Esophagus muscularis mucosa (tissue), 4 donors: Measurements from ENCODE around the gene SRGN.

Source experiments
- EP300 ChIP-seq: sonication (generic); formaldehyde crosslinking; IDR thresholded peaks from one replicate; pipeline ENCODE4 v1.6.1; 2017; ENCODE audit warnings: antibody characterized with exemption
- POLR2A ChIP-seq: fragments of 450-650 bp; IDR thresholded peaks from one replicate; pipeline ENCODE4 v1.6.1; 2017; ENCODE audit warnings: antibody characterized with exemption, moderate library complexity, mild to moderate bottlenecking, low read depth
- TF ChIP-seq, protein P1 (sequence below), 3 experiments: fragments of 200-600 bp in 2 of 3; fragments of 450-650 bp in 1 of 3; sonication (generic) in 2 of 3; IDR thresholded peaks; one replicate each; pipeline ENCODE4 v1.5.1; 2017 to 2019; ENCODE audit warnings: antibody characterized with exemption in 3 of 3, mild to moderate bottlenecking in 2 of 3, moderate library complexity in 1 of 3

DNA sequence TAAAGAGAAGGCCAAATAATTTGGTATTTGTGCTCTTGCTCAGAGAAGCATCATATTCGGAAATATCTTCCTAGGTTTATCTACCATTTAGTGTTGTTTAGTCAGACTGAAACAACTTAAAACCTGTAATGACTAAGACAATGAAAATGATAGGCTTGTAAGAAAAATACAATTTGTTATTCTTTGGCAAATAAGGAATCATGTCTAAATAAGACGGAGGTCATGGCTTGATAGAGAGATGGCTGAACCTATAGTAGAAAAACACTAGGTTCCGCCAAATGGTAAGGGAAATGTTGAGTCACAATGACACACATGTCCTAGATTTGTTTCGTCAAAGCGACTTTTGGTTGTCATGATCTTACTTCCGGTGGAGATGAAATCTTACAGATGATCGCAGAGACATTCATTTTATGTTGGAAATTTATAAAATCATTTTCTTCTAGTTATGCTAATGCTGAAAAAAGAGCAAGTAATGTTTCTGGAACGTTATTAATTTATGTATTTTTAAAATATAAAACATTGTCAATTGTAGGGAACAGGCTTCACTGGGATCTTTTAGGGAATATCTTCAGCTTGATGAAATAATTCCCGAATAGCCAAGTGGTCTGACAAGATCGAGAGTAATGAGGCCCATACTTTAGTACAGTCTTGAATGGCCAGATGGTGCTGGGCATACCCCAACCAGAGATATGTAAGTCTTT, 1.0 kb downstream of the SRGN start:
- TF ChIP-seq, protein P1, sequence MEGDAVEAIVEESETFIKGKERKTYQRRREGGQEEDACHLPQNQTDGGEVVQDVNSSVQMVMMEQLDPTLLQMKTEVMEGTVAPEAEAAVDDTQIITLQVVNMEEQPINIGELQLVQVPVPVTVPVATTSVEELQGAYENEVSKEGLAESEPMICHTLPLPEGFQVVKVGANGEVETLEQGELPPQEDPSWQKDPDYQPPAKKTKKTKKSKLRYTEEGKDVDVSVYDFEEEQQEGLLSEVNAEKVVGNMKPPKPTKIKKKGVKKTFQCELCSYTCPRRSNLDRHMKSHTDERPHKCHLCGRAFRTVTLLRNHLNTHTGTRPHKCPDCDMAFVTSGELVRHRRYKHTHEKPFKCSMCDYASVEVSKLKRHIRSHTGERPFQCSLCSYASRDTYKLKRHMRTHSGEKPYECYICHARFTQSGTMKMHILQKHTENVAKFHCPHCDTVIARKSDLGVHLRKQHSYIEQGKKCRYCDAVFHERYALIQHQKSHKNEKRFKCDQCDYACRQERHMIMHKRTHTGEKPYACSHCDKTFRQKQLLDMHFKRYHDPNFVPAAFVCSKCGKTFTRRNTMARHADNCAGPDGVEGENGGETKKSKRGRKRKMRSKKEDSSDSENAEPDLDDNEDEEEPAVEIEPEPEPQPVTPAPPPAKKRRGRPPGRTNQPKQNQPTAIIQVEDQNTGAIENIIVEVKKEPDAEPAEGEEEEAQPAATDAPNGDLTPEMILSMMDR (IDR thresholded peaks at IDR 0.05), result no peak
- no peak for TF ChIP-seq POLR2A
- TF ChIP-seq EP300, result no peak
